Psoas muscle (tissue), 8 donors: ENCODE results near the gene CRKL. TPM values are rescaled to one million over a fixed set of nuclear protein-coding genes. Genes with fewer than 3 reads are reported as not detected.

Source experiments
- ATAC-seq, 4 donors: fragments of 200-7000 bp; cut with Tn5 transposase; one replicate each; pipeline ENCODE4 v1.9.1; 2020; ENCODE audit warnings: moderate library complexity in 3 of 4, mild to moderate bottlenecking in 2 of 4
- DNase-seq, 2 donors: peaks; one replicate each; pipeline ENCODE4 v3.0.0-alpha.2; 2020
- H3K27ac ChIP-seq: fragments of 200-600 bp; one replicate; pipeline ENCODE4 v1.8.0; 2022
- H3K27me3 ChIP-seq, 3 donors: fragments of 200-600 bp in 1 of 3; one replicate each; pipeline versions ENCODE4 v1.6.1 to v1.8.0; 2013 to 2022; ENCODE audit warnings: low read length in 2 of 3, mild to moderate bottlenecking in 2 of 3, moderate library complexity in 1 of 3; ENCODE audit not compliant: insufficient read depth in 3 of 3
- H3K36me3 ChIP-seq, 2 donors: fragments of 200-600 bp in 1 of 2; one replicate each; pipeline versions ENCODE4 v1.6.1 to v1.8.0; 2013 to 2022; ENCODE audit warnings: low read depth in 1 of 2, mild to moderate bottlenecking in 1 of 2, moderate library complexity in 1 of 2; ENCODE audit not compliant: insufficient read depth in 1 of 2
- H3K4me1 ChIP-seq: fragments of 200-600 bp; one replicate; pipeline ENCODE4 v1.8.0; 2022
- H3K4me3 ChIP-seq: fragments of 200-600 bp; one replicate; pipeline ENCODE4 v1.8.0; 2022; ENCODE audit warnings: mild to moderate bottlenecking
- H3K9me3 ChIP-seq: fragments of 200-600 bp; one replicate; pipeline ENCODE4 v1.8.0; 2022
- WGBS, 3 donors: extraction: QIAGEN DNeasy Blood & Tissue Kit; methylation state at CpG; one replicate each; pipeline versions ENCODE4 v1.1.6 to v1.1.7; 2013; 5-methylcytosine and 5-hydroxymethylcytosine counted together
- intact Hi-C, 2 donors: fragments of 100-400 bp; cut with DNase I; formaldehyde crosslinking; loops; one replicate each; pipeline versions ENCODE4 v1.11.0 to v1.14.2; 2022
- polyA plus RNA-seq, 3 donors: library from polyadenylated mRNA; stranded (reverse); fragments of 200-250 nt; gene quantifications; one replicate each; pipeline ENCODE4 v1.2.3, GENCODE V29; 2013
- total RNA-seq, 4 donors: library from RNA; stranded (reverse); fragmentation: NEBNext Ultra II Directional in 2 of 4; extraction: Animal tissue kit (Norgen Biotek cat#: 25700) in 2 of 4; gene quantifications; one replicate each; pipeline versions ENCODE4 v1.2.1 to v1.2.4, GENCODE V29; 2021 to 2023
- TF ChIP-seq, protein P1 (sequence below): fragments of 200-600 bp; IDR thresholded peaks from one replicate; pipeline ENCODE4 v1.8.0; 2022; ENCODE audit warnings: antibody characterized with exemption
- donor health status: healthy with polysubstance abuse.
- donor health status: DM: no; HTN: no; CAD: no; lungs with moderate emphysema.
- donor health status: Bipolar disorder and iron deficiency.
- donor health status: healthy.
- donor health status: DM: yes; HTN: yes; CAD: no.
- donor health status: DM: no; HTN: no; CAD: no.
- donor health status: DM: no; HTN: no; CAD: no.
- donor health status: DM: yes; HTN: yes; CAD: no.

Gene CRKL
- total and polyA plus RNA-seq, 7 donors, result 29.7 to 94.7 (median 68.9) TPM

DNA sequence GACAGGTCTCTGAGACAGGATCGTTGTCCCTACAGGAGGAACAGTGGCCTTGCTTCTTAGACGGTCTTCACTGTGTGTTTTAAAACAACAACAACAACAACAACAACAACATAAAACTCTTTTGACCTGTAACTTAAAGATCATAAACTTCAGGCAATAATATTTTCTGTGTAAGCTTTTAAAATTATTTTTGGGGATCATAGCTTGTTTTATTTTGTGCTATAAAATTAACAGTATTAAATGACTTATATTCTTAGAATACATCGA lies 36.1 kb downstream of the CRKL start:
- Histone ChIP-seq H3K4me1 (peaks cover 13% of the 10 kb centered on the region), H3K27ac (no peak overlapping the region), H3K4me3 (no peak overlapping the region), H3K9me3 (no peaks in the 10 kb centered on the region), H3K36me3 (peaks cover 5 to 45% of the 10 kb centered on the region in 2 donors), H3K27me3 (no peaks in the 10 kb centered on the region)
- WGBS, 3 donors, result 64 to 72% (median 69%) methylated on average over 3 of the region's 3 CpGs
- DNase-seq, result no peak
- intact Hi-C loops, result loop anchor here in 1 of 2 donors (5.0 kb wide), 1 partner anchor 36 kb away; the partner anchor contains the start of gene CRKL
- TF ChIP-seq, protein P1, sequence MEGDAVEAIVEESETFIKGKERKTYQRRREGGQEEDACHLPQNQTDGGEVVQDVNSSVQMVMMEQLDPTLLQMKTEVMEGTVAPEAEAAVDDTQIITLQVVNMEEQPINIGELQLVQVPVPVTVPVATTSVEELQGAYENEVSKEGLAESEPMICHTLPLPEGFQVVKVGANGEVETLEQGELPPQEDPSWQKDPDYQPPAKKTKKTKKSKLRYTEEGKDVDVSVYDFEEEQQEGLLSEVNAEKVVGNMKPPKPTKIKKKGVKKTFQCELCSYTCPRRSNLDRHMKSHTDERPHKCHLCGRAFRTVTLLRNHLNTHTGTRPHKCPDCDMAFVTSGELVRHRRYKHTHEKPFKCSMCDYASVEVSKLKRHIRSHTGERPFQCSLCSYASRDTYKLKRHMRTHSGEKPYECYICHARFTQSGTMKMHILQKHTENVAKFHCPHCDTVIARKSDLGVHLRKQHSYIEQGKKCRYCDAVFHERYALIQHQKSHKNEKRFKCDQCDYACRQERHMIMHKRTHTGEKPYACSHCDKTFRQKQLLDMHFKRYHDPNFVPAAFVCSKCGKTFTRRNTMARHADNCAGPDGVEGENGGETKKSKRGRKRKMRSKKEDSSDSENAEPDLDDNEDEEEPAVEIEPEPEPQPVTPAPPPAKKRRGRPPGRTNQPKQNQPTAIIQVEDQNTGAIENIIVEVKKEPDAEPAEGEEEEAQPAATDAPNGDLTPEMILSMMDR, result no peak
- ATAC-seq, result no peak

DNA sequence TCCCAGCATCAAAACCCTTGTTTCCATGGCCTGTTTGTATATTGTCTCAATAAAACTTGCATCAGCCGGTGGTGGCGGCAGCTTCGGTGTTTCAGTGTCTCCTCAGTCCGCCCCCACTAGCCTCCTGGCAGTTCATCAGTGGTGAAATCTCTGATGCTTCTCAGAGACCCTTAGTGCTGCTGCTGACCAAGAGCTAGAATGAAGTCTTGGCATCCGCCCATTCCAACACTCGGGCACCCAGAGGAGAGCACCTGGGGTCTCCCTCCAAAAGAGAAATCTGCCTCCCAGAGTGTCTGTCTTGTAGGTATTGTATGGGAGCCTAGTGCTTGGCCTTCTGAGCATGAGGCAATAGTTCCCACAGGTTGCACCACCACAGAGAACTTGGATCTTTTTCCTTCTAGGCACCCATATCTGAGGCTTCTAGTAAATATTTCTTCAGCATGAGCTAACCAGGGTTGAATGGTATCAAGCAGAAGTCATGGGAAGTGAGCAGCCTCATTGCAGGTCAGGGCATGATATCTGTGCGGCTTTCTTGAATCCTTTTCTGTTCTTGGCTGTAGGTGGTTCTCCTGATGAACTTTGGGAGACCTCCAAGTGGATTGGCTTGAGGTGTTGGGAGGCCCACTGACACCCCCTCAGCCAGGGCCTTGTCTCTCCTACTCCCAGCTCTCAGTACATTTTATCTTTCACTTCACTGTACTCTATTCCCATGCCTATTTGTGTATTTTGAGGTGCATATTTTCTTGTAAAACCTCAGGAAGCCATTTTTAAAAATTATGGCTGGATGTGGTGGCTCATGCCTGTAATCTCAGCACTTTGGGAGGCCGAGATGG lies 36.7 kb downstream of the CRKL start:
- H3K27me3 ChIP-seq, result no peaks in the 10 kb centered on the region
- ATAC-seq (peak in 3 of 4 donors; percentile 22 to 37 (median 30)), DNase-seq (peak in 1 of 2 donors; percentile 14)
- TF ChIP-seq, protein P1, result no peak
- WGBS, 3 donors, result 83 to 94% (median 84%) methylated on average over 8 of the region's 8 CpGs
- intact Hi-C loops, result loop anchor here in 1 of 2 donors (5.0 kb wide), 1 partner anchor 37 kb away; the partner anchor contains the start of gene CRKL
- no peak overlapping the region for H3K4me3 ChIP-seq
- H3K36me3 ChIP-seq, result peaks cover 5 to 45% of the 10 kb centered on the region in 2 donors
- no peaks in the 10 kb centered on the region for H3K9me3 ChIP-seq
- no peak overlapping the region for H3K27ac ChIP-seq
- H3K4me1 ChIP-seq, result peaks cover 9% of the 10 kb centered on the region

DNA sequence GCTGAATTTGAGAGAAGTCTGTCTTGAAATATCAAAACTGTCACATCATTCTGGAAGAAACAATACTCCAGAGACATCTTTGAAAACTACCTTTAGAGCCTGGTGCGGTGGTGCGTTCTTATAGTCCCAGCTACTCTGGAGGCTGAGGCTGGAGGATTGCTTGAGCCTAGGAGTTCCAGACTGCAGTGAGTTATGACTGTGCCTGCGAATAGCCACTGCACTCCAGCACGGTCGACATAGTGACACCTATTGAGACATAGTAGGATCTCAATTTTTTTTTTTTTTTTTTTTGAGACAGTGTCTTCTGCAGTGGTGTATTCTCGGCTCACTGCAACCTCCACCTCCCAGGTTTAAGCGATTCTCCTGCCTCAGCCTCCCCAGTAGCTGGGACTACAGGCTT lies 38.3 kb downstream of the CRKL start:
- TF ChIP-seq, protein P1, result no peak
- no peak for DNase-seq
- H3K27ac ChIP-seq, result no peak overlapping the region
- no peaks in the 10 kb centered on the region for H3K27me3 ChIP-seq
- peak in 1 of 4 donors; percentile 16 for ATAC-seq
- H3K36me3 ChIP-seq, result peaks cover 4 to 32% of the 10 kb centered on the region in 2 donors
- no peaks in the 10 kb centered on the region for H3K9me3 ChIP-seq
- WGBS, 3 donors, result 81 to 86% (median 85%) methylated on average over 7 of the region's 7 CpGs
- peaks cover 6% of the 10 kb centered on the region for H3K4me1 ChIP-seq
- intact Hi-C loops, result loop anchor here in 1 of 2 donors (5.0 kb wide), 1 partner anchor 68 kb away; no protein-coding TSS in a partner anchor
- no peak overlapping the region for H3K4me3 ChIP-seq

DNA sequence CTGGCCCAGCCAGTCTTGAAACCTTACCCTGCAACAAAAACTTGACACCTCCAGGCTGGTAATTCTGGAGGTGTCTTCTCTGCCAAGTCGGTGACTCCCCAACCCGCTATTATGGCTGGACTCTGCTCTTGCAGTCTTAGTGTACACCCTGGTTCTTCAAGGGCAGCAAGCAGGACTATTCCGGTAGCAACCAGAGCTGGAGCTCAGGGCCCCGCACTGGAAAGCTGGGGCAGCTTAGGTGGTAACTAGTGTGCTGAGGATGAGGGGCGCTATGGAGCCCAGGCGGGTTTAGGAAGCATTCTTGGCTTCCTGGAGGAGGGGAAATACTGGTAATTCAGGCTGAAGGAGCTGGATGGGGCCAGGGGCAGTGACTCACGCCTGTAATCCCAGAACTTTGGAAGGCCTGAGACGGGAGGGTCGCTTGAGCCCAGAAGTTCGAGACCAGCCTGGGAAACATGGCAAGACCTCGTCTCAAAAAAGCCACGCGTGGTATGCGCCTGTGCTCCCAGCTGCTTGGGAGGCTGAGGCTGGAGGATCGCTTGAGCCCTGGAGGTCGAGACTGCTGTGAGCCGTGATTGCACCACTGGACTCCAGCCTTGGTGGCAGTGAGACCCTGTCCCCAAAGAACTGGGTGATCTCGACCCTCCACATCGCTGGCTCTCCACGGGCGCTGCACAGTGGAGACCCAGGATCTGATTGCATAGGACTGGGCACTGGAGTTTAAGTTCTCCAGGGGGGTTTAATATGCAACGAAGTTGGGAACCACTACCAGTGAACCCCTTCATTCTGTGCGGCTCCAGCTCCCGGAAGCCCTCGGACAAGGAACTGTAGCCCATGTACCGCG lies 39.3 kb downstream of the CRKL start:
- intact Hi-C loops, result loop anchor here in 1 of 2 donors (5.0 kb wide), 1 partner anchor 69 kb away; no protein-coding TSS in a partner anchor

More for the DNA sequence above, 39.3 kb downstream of the CRKL start:
- 35 to 37% (median 36%) methylated on average over 27 of the region's 27 CpGs for WGBS, 3 donors
- ATAC-seq (peak; percentile 35 to 71 (median 54)), DNase-seq (peak in 1 of 2 donors; percentile 50)
- TF ChIP-seq, protein P1, result no peak
- no peaks in the 10 kb centered on the region for H3K9me3 ChIP-seq
- peaks cover 6% of the 10 kb centered on the region for H3K4me1 ChIP-seq
- H3K36me3 ChIP-seq, result peaks cover 0 to 23% of the 10 kb centered on the region in 2 donors
- H3K4me3 ChIP-seq, result peak overlapping the region; percentile 68
- no peak overlapping the region for H3K27ac ChIP-seq
- H3K27me3 ChIP-seq, result no peaks in the 10 kb centered on the region
